WI38 (cell line): ENCODE results near the gene PHACTR1.
"Not testable (repeated sequence)": the region's sequence is repeated elsewhere in the genome, so short reads cannot be mapped to it uniquely, and the experiment has no call there.

Experiments used
- H3K4me3 ChIP-seq: 2 replicates; pipeline ENCODE4 v1.5.1; 2011; ENCODE audit warnings: low read depth, mild to moderate bottlenecking, control low read depth, low read length
- TF ChIP-seq, protein P1 (sequence below): IDR thresholded peaks from 2 replicates; pipeline ENCODE4 v1.5.1; 2012; ENCODE audit warnings: low read depth, mild to moderate bottlenecking, control low read depth, low read length

Gene PHACTR1

GRCh38 chr6:13117570-13117969 lies 401.0 kb downstream of the PHACTR1 start:
- H3K4me3 ChIP-seq, result no peak overlapping the region
- TF ChIP-seq, protein P1, sequence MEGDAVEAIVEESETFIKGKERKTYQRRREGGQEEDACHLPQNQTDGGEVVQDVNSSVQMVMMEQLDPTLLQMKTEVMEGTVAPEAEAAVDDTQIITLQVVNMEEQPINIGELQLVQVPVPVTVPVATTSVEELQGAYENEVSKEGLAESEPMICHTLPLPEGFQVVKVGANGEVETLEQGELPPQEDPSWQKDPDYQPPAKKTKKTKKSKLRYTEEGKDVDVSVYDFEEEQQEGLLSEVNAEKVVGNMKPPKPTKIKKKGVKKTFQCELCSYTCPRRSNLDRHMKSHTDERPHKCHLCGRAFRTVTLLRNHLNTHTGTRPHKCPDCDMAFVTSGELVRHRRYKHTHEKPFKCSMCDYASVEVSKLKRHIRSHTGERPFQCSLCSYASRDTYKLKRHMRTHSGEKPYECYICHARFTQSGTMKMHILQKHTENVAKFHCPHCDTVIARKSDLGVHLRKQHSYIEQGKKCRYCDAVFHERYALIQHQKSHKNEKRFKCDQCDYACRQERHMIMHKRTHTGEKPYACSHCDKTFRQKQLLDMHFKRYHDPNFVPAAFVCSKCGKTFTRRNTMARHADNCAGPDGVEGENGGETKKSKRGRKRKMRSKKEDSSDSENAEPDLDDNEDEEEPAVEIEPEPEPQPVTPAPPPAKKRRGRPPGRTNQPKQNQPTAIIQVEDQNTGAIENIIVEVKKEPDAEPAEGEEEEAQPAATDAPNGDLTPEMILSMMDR, result no peak

GRCh38 chr6:13119549-13119948 lies 403.0 kb downstream of the PHACTR1 start:
- TF ChIP-seq, protein P1, result no peak

GRCh38 chr6:13120483-13121482 lies 404.2 kb downstream of the PHACTR1 start:
- no peak overlapping the region for H3K4me3 ChIP-seq
- TF ChIP-seq, protein P1, result no peak

More at GRCh38 chr6:13119549-13119948, 403.0 kb downstream of the PHACTR1 start:
- no peak overlapping the region for H3K4me3 ChIP-seq

DNA sequence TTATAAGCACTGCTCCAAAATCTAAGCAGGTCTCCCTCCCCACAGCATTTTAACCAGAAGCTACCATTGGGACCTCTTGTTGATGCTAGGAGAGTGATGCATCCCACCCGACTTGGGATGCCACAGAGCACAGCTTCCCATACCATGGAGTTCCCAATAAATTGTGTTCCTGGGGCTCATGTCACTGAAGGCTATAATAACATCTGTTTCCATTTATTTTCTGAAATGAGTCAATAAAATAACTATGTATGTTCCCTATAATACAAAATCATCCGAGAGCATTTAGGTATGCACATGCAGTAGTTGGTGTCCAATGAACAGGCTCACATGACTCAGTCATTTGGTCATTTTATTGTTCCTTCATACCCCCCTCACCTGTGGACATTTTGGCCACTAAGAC lies 407.6 kb downstream of the PHACTR1 start:
- TF ChIP-seq, protein P1, result no peak
- no peak overlapping the region for H3K4me3 ChIP-seq

DNA sequence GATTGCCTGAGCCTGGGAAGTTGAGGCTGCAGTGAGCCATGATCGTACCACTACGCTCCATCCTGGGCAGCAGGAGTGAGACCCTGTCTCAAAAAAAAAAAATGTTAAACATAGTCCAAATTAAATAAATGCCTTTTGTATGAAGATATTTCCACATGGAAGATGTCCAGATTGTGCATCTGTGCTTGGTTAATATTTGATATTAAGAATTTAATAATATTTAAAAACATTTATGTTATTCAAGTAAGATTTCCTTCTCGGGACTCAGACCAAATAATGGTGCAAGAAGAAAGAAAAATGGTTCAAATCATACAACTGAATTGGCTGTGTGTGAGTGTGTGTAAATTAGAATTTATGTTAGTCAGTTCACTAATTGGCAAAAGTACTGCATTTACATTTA lies 409.3 kb downstream of the PHACTR1 start:
- H3K4me3 ChIP-seq, result no peak overlapping the region
- TF ChIP-seq, protein P1, result no peak

- H3K4me3 ChIP-seq, result no peak overlapping the region
These were observed 415.5 kb downstream of the PHACTR1 start for GRCh38 chr6:13131935-13132661.

GRCh38 chr6:13133894-13134293 lies 417.3 kb downstream of the PHACTR1 start:
- not testable (repeated sequence) for H3K4me3 ChIP-seq

More at GRCh38 chr6:13131935-13132661, 415.5 kb downstream of the PHACTR1 start:
- TF ChIP-seq, protein P1, result no peak
